HG02973 (cell line): Measurements from ENCODE around the gene ATP8B1.

Source experiments
- ATAC-seq: cut with Tn5 transposase; IDR thresholded peaks from one replicate; pipeline ENCODE4 v1.9.1; 2021; ENCODE audit warnings: moderate library complexity; ENCODE audit not compliant: unreplicated experiment

ATP8B1 gene

GRCh38 chr18:57819671-57820460, 16.8 kb upstream of the ATP8B1 start:
- ATAC-seq: no peak

GRCh38 chr18:57819119-57819518, 16.0 kb upstream of the ATP8B1 start:
- no peak for ATAC-seq

- ATAC-seq: no peak
Measured at GRCh38 chr18:57816208-57816954, 13.3 kb upstream of the ATP8B1 start.

GRCh38 chr18:57814555-57814954, 11.4 kb upstream of the ATP8B1 start:
- no peak for ATAC-seq

- no peak for ATAC-seq
Measured at GRCh38 chr18:57813245-57813644, 10.1 kb upstream of the ATP8B1 start.

- ATAC-seq: no peak
Measured at GRCh38 chr18:57812126-57812477, 9.0 kb upstream of the ATP8B1 start.

GRCh38 chr18:57811477-57812125, 8.5 kb upstream of the ATP8B1 start:
- ATAC-seq: no peak

- ATAC-seq: no peak
Measured at GRCh38 chr18:57809190-57809589, 6.1 kb upstream of the ATP8B1 start.

- no peak for ATAC-seq
Measured at GRCh38 chr18:57807336-57808117, 4.4 kb upstream of the ATP8B1 start.

GRCh38 chr18:57806978-57807285, 3.8 kb upstream of the ATP8B1 start:
- no peak for ATAC-seq

GRCh38 chr18:57806201-57806977, 3.3 kb upstream of the ATP8B1 start:
- ATAC-seq: no peak

- no peak for ATAC-seq
Measured at GRCh38 chr18:57805117-57805516, 2.0 kb upstream of the ATP8B1 start.

- ATAC-seq: no peak
Measured at GRCh38 chr18:57804557-57804956, 1.4 kb upstream of the ATP8B1 start.

- ATAC-seq: no peak
Measured at GRCh38 chr18:57802213-57803102, 657 bp downstream of the ATP8B1 start.

- ATAC-seq: no peak
Measured at GRCh38 chr18:57801761-57802212, 1.3 kb downstream of the ATP8B1 start.

GRCh38 chr18:57801325-57801724, 1.8 kb downstream of the ATP8B1 start:
- ATAC-seq: no peak

- ATAC-seq: no peak
Measured at GRCh38 chr18:57798713-57799373, 4.3 kb downstream of the ATP8B1 start.

- no peak for ATAC-seq
Measured at GRCh38 chr18:57797209-57797651, 5.9 kb downstream of the ATP8B1 start.
